Measurements from ENCODE around the gene NEURL3. TPM values are rescaled to one million over a fixed set of nuclear protein-coding genes. Genes with fewer than 3 reads are reported as not detected.

NEURL3 gene
- total and polyA plus RNA-seq, 9 of the 15 experiments (the other 6 are each of a cell fraction or from before 2014, with no cell fraction given), result not detected

GRCh38 chr2:96530474-96531357 lies 25.6 kb upstream of the NEURL3 start:
- no TSS peak for BruUV-seq (replicated peaks)
- H3K27ac ChIP-seq (ENCODE audit: extremely low read depth, low read depth, low read length), result no peak overlapping the region; the same call in 2 of the 3 replicates
- peak overlapping the region in 1 of 2 experiments; percentile 22; a peak in 2 of 4 replicates for H3K9ac ChIP-seq (ENCODE audit: insufficient read depth in 1 of 2, low read depth in 2 of 2, low read length in 2 of 2)
- peaks cover 0 to 29% of the 10 kb centered on the region in 2 experiments; a peak in 3 of 5 replicates for H3K27me3 ChIP-seq (ENCODE audit: control insufficient read depth in 2 of 2, insufficient read depth in 2 of 2, low read length in 2 of 2)
- in situ Hi-C loops (cut with MboI) (no loop called here), intact Hi-C loops (cut with micrococcal nuclease) (no loop called here)
- H3K79me2 ChIP-seq (ENCODE audit: control insufficient read depth, insufficient read depth, low read length), result no peaks in the 10 kb centered on the region
- no peak overlapping the region for H2AFZ ChIP-seq (ENCODE audit: low read depth, low read length)
- 41% methylated on average over 16 of the region's 16 CpGs for WGBS (ENCODE audit: insufficient coverage, low coverage, missing lambda C conversion rate)
- ChIA-PET CTCF (ENCODE audit: low intra/inter-chr PET ratio) (no interaction called here), POLR2A (interaction anchor here (0.7 to 1.6 kb wide), 4 partner anchors 12 to 73 kb away, joined by 3 to 4 read pairs (median 4); no protein-coding TSS in a partner anchor)
- no peak for TF ChIP-seq MAZ (CRISPR knock-in tag; conservative IDR thresholded peaks at IDR 0.05 in 1 of 2, IDR thresholded peaks at IDR 0.05 in 1 of 2)
- TF ChIP-seq HDAC8 (tag; IDR thresholded peaks at IDR 0.05), result no peak
- peak; percentile 25; the same call in 1 of the 2 replicates for TF ChIP-seq ATF3 (IDR thresholded peaks at IDR 0.05)
- TF ChIP-seq ATF3 (CRISPR knock-in tag; conservative IDR thresholded peaks at IDR 0.05), result no peak
- TF ChIP-seq BCOR (IDR thresholded peaks at IDR 0.05), result no peak
- no peak overlapping the region for H3K4me3 ChIP-seq
- DNase-seq (ENCODE audit: extremely low read depth in 1 of 4, low spot score in 3 of 4) (no peak), ATAC-seq (no peak), FAIRE-seq (no peak)
- no peak overlapping the region for H3K4me2 ChIP-seq (ENCODE audit: insufficient read depth, low read length)
- no peaks in the 10 kb centered on the region for H3K9me1 ChIP-seq (ENCODE audit: control insufficient read depth, insufficient read depth, low read length)
- no peaks in the 10 kb centered on the region for H3K9me3 ChIP-seq (replicated peaks; ENCODE audit: control insufficient read depth, insufficient read depth, low read depth, low read length)
- no peaks in the 10 kb centered on the region for H3K36me3 ChIP-seq (ENCODE audit: control insufficient read depth, insufficient read depth, low read length)
- peaks cover 10 to 18% of the 10 kb centered on the region in 2 experiments for H3K4me1 ChIP-seq (replicated peaks in 1 of 2; ENCODE audit: control insufficient read depth in 2 of 2, insufficient read depth in 2 of 2, low read length in 2 of 2)
- no peaks in the 10 kb centered on the region for H4K20me1 ChIP-seq (replicated peaks; ENCODE audit: control insufficient read depth, insufficient read depth, low read length)

All from K562 (cell line).